HCT116 (cell line): ENCODE data around the gene STK24. TPM values are rescaled to one million over a fixed set of nuclear protein-coding genes. Genes with fewer than 3 reads are reported as not detected.

Experiments used
- ATAC-seq: fragments of 200-7000 bp; cut with Tn5 transposase; 2 replicates; pipeline ENCODE4 v1.9.1; 2020; ENCODE audit warnings: mild to moderate bottlenecking, moderate library complexity
- BruUV-seq: library from RNA; stranded (reverse); fragments of 400-500 nt; replicated peaks from 2 replicates; lab custom pipeline; 2021; lab: Mats Ljungman, UMichigan
- CTCF ChIA-PET: fragments of 300-600 bp; sonication (Branson Sonifier 250); formaldehyde crosslinking; loops from one replicate; lab custom pipeline; 2021; ENCODE audit warnings: antibody characterized with exemption; lab: Charles Lee
- POLR2A ChIA-PET: fragments of 300-600, 350-600 bp; sonication (Branson Sonifier 250); formaldehyde crosslinking; loops from one replicate; lab custom pipeline; 2021; ENCODE audit warnings: antibody characterized with exemption; lab: Charles Lee
- RAD21 ChIA-PET, 2 experiments: fragments of 300-600 bp; sonication (Branson Sonifier 250); formaldehyde crosslinking; loops; one replicate each; lab custom pipeline; 2023; ENCODE audit warnings: low total read pairs in 2 of 2; ENCODE audit not compliant: uncharacterized antibody in 2 of 2, unreplicated experiment in 2 of 2, low non-redundant PET in 1 of 2; lab: Charles Lee
- DNase-seq: peaks from one replicate; pipeline ENCODE4 v3.0.0-alpha.2; 2010; ENCODE audit warnings: low read depth, low spot score
- H2AFZ ChIP-seq: fragments of 200-600 bp; shearing (Covaris generic), sonication (generic); 2 replicates; pipeline ENCODE4 v1.6.1; 2017; ENCODE audit warnings: low read depth, mixed run types, mixed read lengths, antibody characterized with exemption, low read length; ENCODE audit not compliant: poor library complexity, severe bottlenecking
- H3K27ac ChIP-seq: 2 replicates; pipeline ENCODE4 v1.5.1; 2012; ENCODE audit warnings: low read depth, low read length
- H3K27me3 ChIP-seq: fragments of 200-600 bp; sonication (generic); 2 replicates; pipeline ENCODE4 v1.6.1; 2016; ENCODE audit warnings: mixed run types, low read length, mixed read lengths; ENCODE audit not compliant: insufficient read depth
- H3K36me3 ChIP-seq, 2 experiments: fragments of 200-500 bp in 1 of 2; fragments of 200-600 bp in 1 of 2; sonication (Bioruptor generic) in 1 of 2; sonication (generic) in 1 of 2; 2 replicates each; pipeline versions ENCODE4 v1.5.1 to v1.6.1; 2014 to 2016; ENCODE audit warnings: low read length in 2 of 2, inconsistent platforms in 1 of 2, mixed read lengths in 1 of 2, mixed run types in 1 of 2; ENCODE audit not compliant: insufficient read depth in 2 of 2, control insufficient read depth in 1 of 2
- H3K4me1 ChIP-seq, 2 experiments: fragments of 200-600 bp in 1 of 2; sonication (generic) in 1 of 2; 2 replicates each; pipeline versions ENCODE4 v1.5.1 to v1.6.1; 2012 to 2017; ENCODE audit warnings: low read length in 2 of 2, inconsistent platforms in 1 of 2, mild to moderate bottlenecking in 1 of 2, mixed read lengths in 1 of 2, mixed run types in 1 of 2, moderate library complexity in 1 of 2; ENCODE audit not compliant: insufficient read depth in 2 of 2, control insufficient read depth in 1 of 2
- H3K4me2 ChIP-seq: fragments of 200-600 bp; sonication (generic); 2 replicates; pipeline ENCODE4 v1.6.1; 2017; ENCODE audit warnings: mixed run types, low read length, mixed read lengths
- H3K4me3 ChIP-seq, 2 experiments: fragments of 200-600 bp in 1 of 2; sonication (generic) in 1 of 2; replicated peaks in 1 of 2; 2 replicates each; pipeline ENCODE4 v1.5.1; 2011 to 2016; ENCODE audit warnings: low read length in 2 of 2, control low read depth in 1 of 2, low read depth in 1 of 2, mild to moderate bottlenecking in 1 of 2, mixed read lengths in 1 of 2, mixed run types in 1 of 2
- H3K79me2 ChIP-seq: fragments of 200-600 bp; sonication (generic); 2 replicates; pipeline ENCODE4 v1.6.1; 2017; ENCODE audit warnings: mild to moderate bottlenecking, mixed run types, low read length, moderate library complexity, mixed read lengths; ENCODE audit not compliant: insufficient read depth
- H3K9ac ChIP-seq: fragments of 200-600 bp; sonication (generic); 2 replicates; pipeline ENCODE4 v1.6.1; 2016; ENCODE audit warnings: low read length, mixed read lengths
- H3K9me2 ChIP-seq: fragments of 200-600 bp; sonication (generic), shearing (Covaris generic); 2 replicates; pipeline ENCODE4 v1.6.1; 2017; ENCODE audit warnings: mixed run types, mild to moderate bottlenecking, moderate library complexity; ENCODE audit not compliant: insufficient read depth
- H3K9me3 ChIP-seq, 2 experiments: fragments of 200-500 bp in 1 of 2; fragments of 200-600 bp in 1 of 2; sonication (Bioruptor generic) in 1 of 2; sonication (generic) in 1 of 2; 2 replicates each; pipeline ENCODE4 v1.6.1; 2014 to 2017; ENCODE audit warnings: low read length in 2 of 2, mixed read lengths in 2 of 2, inconsistent platforms in 1 of 2, low read depth in 1 of 2, mild to moderate bottlenecking in 1 of 2, mixed run types in 1 of 2, moderate library complexity in 1 of 2; ENCODE audit not compliant: control insufficient read depth in 1 of 2, insufficient read depth in 1 of 2
- H4K20me1 ChIP-seq: fragments of 200-600 bp; sonication (generic), shearing (Covaris generic); 2 replicates; pipeline ENCODE4 v1.6.1; 2017; ENCODE audit warnings: mixed run types, mild to moderate bottlenecking, moderate library complexity; ENCODE audit not compliant: insufficient read depth
- CBX3 ChIP-seq: IDR thresholded peaks from 2 replicates; pipeline ENCODE4 v1.6.1; 2012; ENCODE audit warnings: low read depth
- CEBPB ChIP-seq: IDR thresholded peaks from 2 replicates; pipeline ENCODE4 v1.6.1; 2012; ENCODE audit warnings: low read depth
- CTCF ChIP-seq, 3 experiments: fragments of 200-600 bp in 1 of 3; sonication (generic) in 1 of 3; IDR thresholded peaks in 2 of 3; conservative IDR thresholded peaks in 1 of 3; 2 replicates each; pipeline ENCODE4 v1.5.1; 2012 to 2017; ENCODE audit warnings: low read depth in 2 of 3, low read length in 2 of 3, antibody characterized with exemption in 1 of 3, borderline replicate concordance in 1 of 3, control low read depth in 1 of 3, mild to moderate bottlenecking in 1 of 3, mixed read lengths in 1 of 3, mixed run types in 1 of 3, moderate library complexity in 1 of 3; ENCODE audit not compliant: insufficient read depth in 1 of 3
- EGR1 ChIP-seq: IDR thresholded peaks from 2 replicates; pipeline ENCODE4 v1.6.1; 2012; ENCODE audit warnings: low read depth
- ELF1 ChIP-seq: IDR thresholded peaks from 2 replicates; pipeline ENCODE4 v1.6.1; 2012; ENCODE audit warnings: low read depth, borderline replicate concordance
- EZH2 ChIP-seq: fragments of 200-600 bp; sonication (generic); IDR thresholded peaks from 2 replicates; pipeline ENCODE4 v1.6.1; 2017; ENCODE audit warnings: antibody characterized with exemption, mixed run types
- FOSL1 ChIP-seq: IDR thresholded peaks from 2 replicates; pipeline ENCODE4 v1.6.1; 2012; ENCODE audit warnings: low read depth
- POLR2A ChIP-seq: IDR thresholded peaks from 2 replicates; pipeline ENCODE4 v1.7.0; 2011; ENCODE audit warnings: borderline replicate concordance; ENCODE audit not compliant: insufficient read depth, insufficient read length; ENCODE audit errors: extremely low read depth
- RAD21 ChIP-seq: IDR thresholded peaks from 2 replicates; pipeline ENCODE4 v1.6.1; 2012; ENCODE audit warnings: low read depth, mild to moderate bottlenecking
- SIN3A ChIP-seq: IDR thresholded peaks from 2 replicates; pipeline ENCODE4 v1.6.1; 2012; ENCODE audit warnings: low read depth
- TCF7L2 ChIP-seq: IDR thresholded peaks from 2 replicates; pipeline ENCODE4 v1.7.0; 2011; ENCODE audit warnings: borderline replicate concordance, inconsistent platforms; ENCODE audit not compliant: insufficient read depth, insufficient read length; ENCODE audit errors: extremely low read depth
- YY1 ChIP-seq: IDR thresholded peaks from 2 replicates; pipeline ENCODE4 v1.6.1; 2011; ENCODE audit warnings: low read length, low read depth, moderate library complexity, mild to moderate bottlenecking; ENCODE audit not compliant: insufficient replicate concordance; ENCODE audit errors: extremely low read depth
- ZNF274 ChIP-seq: fragments of 200-500 bp; sonication (Bioruptor generic); IDR thresholded peaks from 2 replicates; pipeline ENCODE4 v1.6.1; 2014; ENCODE audit warnings: mild to moderate bottlenecking, low read depth, low read length, inconsistent platforms
- intact Hi-C: fragments of 100-400 bp; cut with micrococcal nuclease; formaldehyde crosslinking; loops from 2 replicates; pipeline ENCODE4 v1.10.0; 2022
- total RNA-seq: library from RNA; stranded (reverse); gene quantifications from one replicate; pipeline ENCODE4 v1.2.1, GENCODE V29; 2021; ENCODE audit not compliant: unreplicated experiment
- TF ChIP-seq, protein P1 (sequence below): IDR thresholded peaks from 2 replicates; pipeline ENCODE4 v1.6.1; 2012

Gene STK24
- total RNA-seq, 1 experiment from 2014 or later: 137 TPM

- H3K79me2 ChIP-seq: peaks cover 100% of the 10 kb centered on the region
- H3K27me3 ChIP-seq: no peaks in the 10 kb centered on the region
- BruUV-seq: no TSS peak
- TF ChIP-seq TCF7L2: no peak
- no peak for TF ChIP-seq SIN3A
- no peak for TF ChIP-seq CBX3
- TF ChIP-seq CTCF (IDR thresholded peaks at IDR 0.05 in 2 of 3, conservative IDR thresholded peaks at IDR 0.05 in 1 of 3; ENCODE audit: borderline replicate concordance in 1 of 3, insufficient read depth in 1 of 3, low read depth in 2 of 3, low read length in 2 of 3): no peak
- TF ChIP-seq YY1: no peak
- no peak for TF ChIP-seq RAD21
- no peak for TF ChIP-seq EGR1
- no peak for TF ChIP-seq FOSL1
- TF ChIP-seq, protein P1, sequence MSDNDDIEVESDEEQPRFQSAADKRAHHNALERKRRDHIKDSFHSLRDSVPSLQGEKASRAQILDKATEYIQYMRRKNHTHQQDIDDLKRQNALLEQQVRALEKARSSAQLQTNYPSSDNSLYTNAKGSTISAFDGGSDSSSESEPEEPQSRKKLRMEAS: no peak
- no peak for TF ChIP-seq CEBPB
- no peak for TF ChIP-seq POLR2A
- no peak for TF ChIP-seq ZNF274
- TF ChIP-seq ELF1: no peak
- TF ChIP-seq EZH2: no peak
- peaks cover 17% of the 10 kb centered on the region; the same call in 1 of the 2 replicates for H4K20me1 ChIP-seq
- POLR2A ChIA-PET: no interaction called here
- CTCF ChIA-PET: no interaction called here
- H3K4me3 ChIP-seq: no peak overlapping the region
- no peaks in the 10 kb centered on the region for H3K36me3 ChIP-seq
- intact Hi-C loops: no loop called here
- peak; percentile 21; the same call in 1 of the 2 replicates for ATAC-seq
- H3K4me2 ChIP-seq: peak overlapping the region; percentile 18; the same call in 1 of the 2 replicates
- no peaks in the 10 kb centered on the region for H3K9me2 ChIP-seq
- no peaks in the 10 kb centered on the region for H3K9me3 ChIP-seq
- peaks cover 26 to 50% of the 10 kb centered on the region in 2 experiments for H3K4me1 ChIP-seq
- no peak for DNase-seq
- no peak overlapping the region; the same call in 1 of the 2 replicates for H3K27ac ChIP-seq
- no peak overlapping the region for H2AFZ ChIP-seq
- RAD21 ChIA-PET: no interaction called here
- H3K9ac ChIP-seq: no peak overlapping the region
Measured at GRCh38 chr13:98565726-98566565, 11.0 kb downstream of the STK24 start.
